Measurements from ENCODE around the gene NMNAT3.

DNA sequence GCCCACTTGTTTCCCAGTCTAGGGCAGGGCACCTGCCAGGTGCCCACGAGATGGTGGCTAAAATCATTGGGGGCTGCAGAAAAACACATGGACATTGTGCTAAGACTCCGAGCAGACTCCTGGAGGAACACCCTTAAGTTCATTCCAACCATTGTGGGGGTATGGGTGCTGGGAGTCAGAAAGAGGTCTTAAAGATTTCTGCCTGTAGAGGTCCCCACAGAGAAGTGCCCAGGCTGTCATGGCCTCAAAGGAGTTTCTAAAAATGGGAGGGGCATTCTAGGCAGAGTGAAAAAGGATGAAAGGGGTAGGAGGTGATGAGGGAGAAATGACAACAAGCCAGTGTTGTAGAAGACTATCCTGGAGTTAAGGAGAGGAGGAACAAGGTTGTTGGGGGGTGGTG, 155.4 kb downstream of the NMNAT3 start:
- no peak for TF ChIP-seq CTCF (IDR thresholded peaks at IDR 0.05; ENCODE audit: low read depth, low read length)
- no peak for TF ChIP-seq EZH2phosphoT487 (IDR thresholded peaks at IDR 0.05; ENCODE audit: low read depth)

Data from OCI-LY3 (cell line).